Left colon (tissue), 2 donors: ENCODE results near the gene FADS6. TPM values are rescaled to one million over a fixed set of nuclear protein-coding genes. Genes with fewer than 3 reads are reported as not detected.
A peak's percentile ranks its signal among the peaks of the same experiment; 100 is the strongest.

Experiments
- ATAC-seq: fragments of 200-7000 bp; cut with Tn5 transposase; one replicate; pipeline ENCODE4 v1.9.1; 2020; ENCODE audit warnings: mild to moderate bottlenecking, moderate library complexity
- DNase-seq, 2 donors: peaks; one replicate each; pipeline ENCODE4 v3.0.0-alpha.2; 2020
- intact Hi-C, 2 donors: fragments of 100-400 bp; cut with DNase I in 1 of 2; cut with micrococcal nuclease in 1 of 2; formaldehyde crosslinking; loops; one replicate each; pipeline versions ENCODE4 v1.11.2 to v1.14.0; 2022; cut with DNase I, micrococcal nuclease
- total RNA-seq, 2 donors: library from RNA; stranded (reverse); fragmentation: NEBNext Ultra II Directional; extraction: Animal tissue kit (Norgen Biotek cat#: 25700); gene quantifications; one replicate each; pipeline ENCODE4 v1.2.1, GENCODE V29; 2021
- donor health status: DM: no; HTN: no; CAD: no.
- donor health status: DM: yes; HTN: yes; CAD: no.

Gene FADS6
- total RNA-seq, 2 donors from 2014 or later: 1.1 to 6.4 TPM

DNA sequence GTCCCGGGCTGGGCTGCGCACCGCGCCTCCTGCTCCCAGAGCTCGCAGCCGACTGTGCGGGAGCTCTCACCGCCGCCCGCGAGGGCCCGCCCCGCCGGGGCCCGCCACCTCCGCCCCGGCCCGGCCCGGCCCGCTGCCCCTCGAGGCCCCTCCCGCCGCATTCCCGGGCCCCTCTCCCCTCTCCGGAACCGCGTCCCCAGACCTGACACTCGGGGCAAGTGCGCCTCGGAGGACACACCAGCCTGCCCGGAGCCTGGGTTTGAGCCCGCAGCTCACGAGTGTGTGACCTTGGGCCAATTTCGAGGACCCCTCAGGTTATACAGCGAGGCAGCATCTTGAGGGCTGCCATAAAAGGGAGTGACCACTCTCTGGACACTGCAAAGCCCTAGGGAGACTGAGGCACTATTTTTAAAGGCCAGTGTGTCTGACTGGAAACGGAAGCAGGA lies 31.7 kb downstream of the FADS6 start:
- no peak for DNase-seq
- ATAC-seq: peak; percentile 17
- intact Hi-C loops: loop anchor here (5.0 to 10.0 kb wide), 2 partner anchors 67 to 69 kb away; no protein-coding TSS in a partner anchor

GRCh38 chr17:74860872-74861661 lies 32.4 kb downstream of the FADS6 start:
- DNase-seq: no peak
- ATAC-seq: no peak
- intact Hi-C loops: loop anchor here (5.0 to 10.0 kb wide), 2 partner anchors 66 to 69 kb away; no protein-coding TSS in a partner anchor

- DNase-seq (no peak), ATAC-seq (no peak)
- intact Hi-C loops: loop anchor here (5.0 to 10.0 kb wide), 2 partner anchors 66 to 68 kb away; no protein-coding TSS in a partner anchor
Observed at GRCh38 chr17:74860229-74860871, 33.1 kb downstream of the FADS6 start.

GRCh38 chr17:74859459-74860228 lies 33.8 kb downstream of the FADS6 start, which contains the start of gene GRIN2C:
TSS of gene GRIN2C (minus strand) at chr17:74859885. CDS start at chr17:74855092, 4,793 bp downstream.
- intact Hi-C loops: loop anchor here (5.0 to 10.0 kb wide), 2 partner anchors 65 to 67 kb away; no protein-coding TSS in a partner anchor
- DNase-seq (no peak), ATAC-seq (no peak)

GRCh38 chr17:74858672-74859458 lies 34.6 kb downstream of the FADS6 start:
- intact Hi-C loops: no loop called here
- ATAC-seq (no peak), DNase-seq (no peak)

GRCh38 chr17:74857191-74857590 lies 36.2 kb downstream of the FADS6 start:
- ATAC-seq (no peak), DNase-seq (no peak)
- intact Hi-C loops: no loop called here

- DNase-seq: no peak
- no peak for ATAC-seq
- intact Hi-C loops: no loop called here
Observed at GRCh38 chr17:74856112-74856511, 37.3 kb downstream of the FADS6 start.

DNA sequence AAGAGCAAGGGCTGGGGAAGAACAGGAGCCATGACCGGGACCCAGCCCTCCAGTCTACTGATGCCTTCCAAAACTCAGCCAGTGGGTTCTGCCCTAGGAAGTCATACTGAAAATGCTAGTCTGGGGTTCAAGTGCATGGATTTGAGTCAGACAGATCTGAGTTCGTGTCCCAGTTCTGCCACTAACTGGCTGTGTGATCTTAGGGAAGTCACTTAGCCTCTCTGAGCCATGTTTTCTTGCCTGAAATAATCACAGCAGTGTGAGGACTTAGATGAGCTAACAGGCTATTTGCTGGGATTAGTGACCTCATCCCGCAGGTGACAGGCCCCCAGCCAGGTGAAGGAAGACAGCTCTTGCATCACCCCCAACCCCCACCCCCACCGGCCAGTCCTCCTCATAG lies 38.1 kb downstream of the FADS6 start:
- intact Hi-C loops: no loop called here
- DNase-seq (no peak), ATAC-seq (no peak)

DNA sequence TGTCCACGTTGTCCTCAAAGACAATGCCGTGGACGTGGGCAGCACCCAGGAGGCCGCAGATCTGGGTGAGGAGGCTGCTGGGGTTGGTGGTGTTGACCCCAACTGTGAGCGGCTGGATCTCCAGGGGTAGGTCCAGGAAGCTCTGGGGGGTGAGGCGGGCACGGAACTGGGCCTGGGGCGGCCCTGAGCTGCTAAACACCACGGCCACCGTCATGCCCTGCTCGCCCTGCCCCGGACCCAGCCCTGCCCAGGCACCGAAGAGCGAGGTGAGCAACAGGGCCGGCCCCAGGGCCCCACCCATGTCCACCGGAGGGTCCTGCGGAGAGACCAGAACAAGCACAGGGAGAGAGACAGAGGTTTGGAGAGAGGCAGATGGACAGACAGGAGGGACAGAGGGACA lies 38.6 kb downstream of the FADS6 start:
- DNase-seq: no peak
- no peak for ATAC-seq
- intact Hi-C loops: no loop called here

- intact Hi-C loops: no loop called here
- DNase-seq (no peak), ATAC-seq (no peak)
Observed at GRCh38 chr17:74853669-74854068, 39.8 kb downstream of the FADS6 start.

- DNase-seq (no peak), ATAC-seq (no peak)
- intact Hi-C loops: no loop called here
Observed at GRCh38 chr17:74853048-74853397, 40.4 kb downstream of the FADS6 start.

- intact Hi-C loops: no loop called here
- ATAC-seq (peak; percentile 80), DNase-seq (peak in 1 of 2 donors; percentile 39)
Observed at GRCh38 chr17:74852237-74853047, 41.0 kb downstream of the FADS6 start.

DNA sequence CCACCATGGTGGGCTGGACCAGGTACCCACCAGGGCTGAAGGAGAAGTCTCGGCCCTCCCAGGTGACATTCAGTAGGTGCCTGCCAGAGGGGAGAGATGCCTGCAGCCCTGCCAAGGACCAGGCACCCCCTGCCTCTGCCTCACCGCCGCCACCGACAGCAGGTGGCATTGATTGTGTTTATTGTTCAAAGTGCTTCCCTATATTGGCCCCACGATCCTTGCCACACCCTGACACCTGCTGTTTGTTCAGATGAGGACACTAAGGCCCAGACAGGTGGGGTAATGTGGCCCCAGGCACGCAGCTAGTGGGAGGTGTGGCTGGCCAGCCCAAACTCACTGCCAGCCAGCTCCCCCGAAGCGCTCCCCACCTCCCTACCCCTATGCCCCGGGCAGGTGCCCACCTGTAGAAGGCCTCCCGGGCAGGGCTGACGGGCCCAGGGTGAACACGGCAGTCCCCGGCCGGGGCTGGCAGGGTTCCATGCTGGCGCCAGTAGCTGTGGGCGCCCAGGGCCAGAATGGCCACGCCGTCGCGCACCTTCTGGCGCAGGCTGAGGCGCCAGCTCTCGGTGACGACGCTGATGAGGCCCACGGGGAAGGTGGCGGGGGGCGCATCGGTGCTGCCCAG lies 41.7 kb downstream of the FADS6 start:
- peak in 1 of 2 donors; percentile 28 for DNase-seq
- ATAC-seq: peak; percentile 66
- intact Hi-C loops: no loop called here

DNA sequence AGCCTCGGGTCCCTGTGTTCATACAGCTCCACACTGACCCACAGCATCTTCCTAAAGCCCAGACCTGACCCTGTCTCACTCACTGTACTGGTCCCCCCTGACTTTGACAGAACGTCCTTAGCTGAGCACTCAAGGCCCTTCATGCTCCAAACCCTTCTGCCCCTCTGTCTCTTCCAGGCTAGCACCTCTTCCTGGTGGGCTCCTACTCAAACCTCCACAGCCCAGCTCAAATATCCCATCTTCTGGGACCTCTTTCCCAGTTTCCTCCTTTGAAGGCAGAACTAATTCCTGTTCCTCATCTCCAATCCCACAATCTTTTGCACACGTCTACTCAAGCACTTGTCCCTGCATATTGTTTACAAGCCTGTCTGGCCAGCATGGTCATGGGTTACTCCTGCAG lies 42.5 kb downstream of the FADS6 start:
- ATAC-seq (no peak), DNase-seq (no peak)
- intact Hi-C loops: no loop called here

DNA sequence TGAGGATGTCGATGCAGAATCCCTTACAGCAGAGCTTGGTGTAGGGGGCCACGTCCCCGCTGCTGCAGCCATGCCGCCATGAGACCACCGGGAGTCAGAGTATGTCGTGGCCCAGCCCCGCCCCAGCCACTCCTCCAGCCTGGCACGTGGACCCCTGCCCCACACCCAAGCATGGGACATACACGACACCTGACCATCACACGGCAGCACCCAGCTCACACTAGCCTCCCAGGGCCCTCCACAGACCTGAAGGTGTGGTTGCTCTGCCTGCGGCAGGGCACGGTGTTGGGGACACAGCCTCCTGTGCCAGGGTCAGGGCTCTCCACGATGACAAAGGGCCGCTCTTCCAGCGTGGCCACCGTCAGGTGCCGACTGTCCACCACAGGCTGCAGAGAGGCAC lies 43.1 kb downstream of the FADS6 start:
- no peak for ATAC-seq
- intact Hi-C loops: no loop called here
- DNase-seq: no peak

- intact Hi-C loops: no loop called here
- ATAC-seq: no peak
- DNase-seq: no peak
Observed at GRCh38 chr17:74848656-74849399, 44.6 kb downstream of the FADS6 start.

DNA sequence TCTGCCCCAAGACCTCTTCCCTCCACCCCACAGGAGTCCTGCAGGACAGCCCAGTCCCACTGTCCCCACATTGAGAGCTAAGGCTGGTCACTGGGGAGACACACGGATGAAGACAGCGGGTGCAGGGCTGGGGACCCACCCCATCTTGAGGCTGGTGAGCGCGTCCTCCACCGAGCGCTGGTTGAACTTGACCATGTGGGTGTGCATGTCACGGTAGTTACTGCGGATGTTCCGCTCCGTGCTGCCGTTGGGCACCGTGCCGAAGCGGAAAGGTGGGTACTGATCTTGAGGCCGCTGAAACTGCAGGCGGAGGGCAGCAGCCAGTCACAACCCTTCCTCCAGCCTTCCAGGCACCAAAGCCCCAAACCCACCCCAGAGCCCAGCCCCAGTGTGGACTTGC lies 46.8 kb downstream of the FADS6 start:
- no peak for DNase-seq
- intact Hi-C loops: no loop called here
- ATAC-seq: no peak
